Measurements from ENCODE around the gene FAM170A. TPM values are rescaled to one million over a fixed set of nuclear protein-coding genes. Genes with fewer than 3 reads are reported as not detected.

The FAM170A gene
- total RNA-seq, 1 experiment from 2014 or later, result 0.39 TPM

DNA sequence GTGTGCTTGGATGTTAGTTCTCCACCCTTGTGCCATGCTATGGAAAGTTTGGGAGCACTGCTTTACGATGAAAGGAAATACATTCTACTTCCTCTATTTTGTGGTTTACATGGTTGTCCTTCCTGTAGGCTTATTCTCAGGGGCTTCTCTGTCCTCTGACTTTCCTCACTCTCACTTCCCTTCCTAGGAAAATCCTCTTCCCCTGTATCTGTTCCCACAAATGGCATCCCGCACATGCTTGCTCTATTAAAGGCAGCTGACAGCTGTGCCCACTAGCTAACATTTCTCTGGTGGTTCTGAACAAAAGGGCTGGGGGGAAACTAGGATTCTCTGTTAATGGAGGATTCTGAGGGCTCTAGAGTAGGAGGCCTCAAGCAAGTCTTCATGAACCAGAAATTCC is 52.4 kb downstream of the FAM170A start:
- DNase-seq (ENCODE audit: low read depth, low spot score) (no peak), ATAC-seq (no peak)
- no peaks in the 10 kb centered on the region for H3K9me2 ChIP-seq (ENCODE audit: insufficient read depth)
- H3K79me2 ChIP-seq (ENCODE audit: insufficient read depth, low read length), result no peaks in the 10 kb centered on the region
- H3K4me2 ChIP-seq (ENCODE audit: low read length), result no peak overlapping the region
- no peak overlapping the region for H2AFZ ChIP-seq (ENCODE audit: low read depth, low read length, poor library complexity, severe bottlenecking)
- no peaks in the 10 kb centered on the region for H3K9me3 ChIP-seq (ENCODE audit: control insufficient read depth in 1 of 2, insufficient read depth in 1 of 2, low read depth in 1 of 2, low read length in 2 of 2)
- H3K27me3 ChIP-seq (ENCODE audit: insufficient read depth, low read length), result no peaks in the 10 kb centered on the region
- CTCF ChIA-PET, result no interaction called here
- no peaks in the 10 kb centered on the region for H3K4me1 ChIP-seq (ENCODE audit: control insufficient read depth in 1 of 2, insufficient read depth in 2 of 2, low read length in 2 of 2)
- TF ChIP-seq POLR2AphosphoS5 (IDR thresholded peaks at IDR 0.05; ENCODE audit: low read depth, low read length), result no peak
- TF ChIP-seq SRF (IDR thresholded peaks at IDR 0.05; ENCODE audit: low read depth), result no peak
- TF ChIP-seq EZH2 (IDR thresholded peaks at IDR 0.05), result no peak
- no peak for TF ChIP-seq YY1 (IDR thresholded peaks at IDR 0.05; ENCODE audit: extremely low read depth, insufficient replicate concordance, low read depth, low read length)
- no peak for TF ChIP-seq CBX3 (IDR thresholded peaks at IDR 0.05; ENCODE audit: low read depth)
- TF ChIP-seq TCF7L2 (IDR thresholded peaks at IDR 0.05; ENCODE audit: borderline replicate concordance, extremely low read depth, insufficient read depth, insufficient read length), result no peak
- TF ChIP-seq POLR2A (IDR thresholded peaks at IDR 0.05; ENCODE audit: borderline replicate concordance, extremely low read depth, insufficient read depth, insufficient read length), result no peak
- no peak for TF ChIP-seq REST (IDR thresholded peaks at IDR 0.05; ENCODE audit: low read depth)
- TF ChIP-seq SIN3A (IDR thresholded peaks at IDR 0.05; ENCODE audit: low read depth), result no peak
- TF ChIP-seq ZFX (IDR thresholded peaks at IDR 0.05), result no peak
- TF ChIP-seq SP1 (IDR thresholded peaks at IDR 0.05; ENCODE audit: low read depth), result no peak
- no peak for TF ChIP-seq JUND (IDR thresholded peaks at IDR 0.05)
- no peak for TF ChIP-seq RAD21 (IDR thresholded peaks at IDR 0.05; ENCODE audit: low read depth)
- no peak for TF ChIP-seq CTCF (IDR thresholded peaks at IDR 0.05 in 2 of 3, conservative IDR thresholded peaks at IDR 0.05 in 1 of 3; ENCODE audit: borderline replicate concordance in 1 of 3, insufficient read depth in 1 of 3, low read depth in 2 of 3, low read length in 2 of 3)
- TF ChIP-seq ATF3 (IDR thresholded peaks at IDR 0.05), result no peak
- TF ChIP-seq CEBPB (IDR thresholded peaks at IDR 0.05; ENCODE audit: low read depth), result no peak
- no peak for TF ChIP-seq FOSL1 (IDR thresholded peaks at IDR 0.05; ENCODE audit: low read depth)
- no peak for TF ChIP-seq EGR1 (IDR thresholded peaks at IDR 0.05; ENCODE audit: low read depth)
- TF ChIP-seq EZH2phosphoT487 (IDR thresholded peaks at IDR 0.05; ENCODE audit: borderline replicate concordance), result no peak
- no peak for TF ChIP-seq MAX (IDR thresholded peaks at IDR 0.05)
- RAD21 ChIA-PET (ENCODE audit: low non-redundant PET in 1 of 2, low total read pairs in 2 of 2, uncharacterized antibody in 2 of 2, unreplicated experiment in 2 of 2), result no interaction called here
- no peak overlapping the region for H3K9ac ChIP-seq (ENCODE audit: low read length)
- intact Hi-C loops (cut with micrococcal nuclease), result no loop called here
- no peaks in the 10 kb centered on the region for H4K20me1 ChIP-seq (ENCODE audit: insufficient read depth)
- H3K36me3 ChIP-seq (ENCODE audit: control insufficient read depth in 1 of 2, insufficient read depth in 2 of 2, low read length in 2 of 2), result no peaks in the 10 kb centered on the region
- BruUV-seq (replicated peaks), result no TSS peak
- H3K27ac ChIP-seq (ENCODE audit: low read depth, low read length), result no peak overlapping the region
- POLR2A ChIA-PET, result no interaction called here
- no peak overlapping the region for H3K4me3 ChIP-seq (replicated peaks in 1 of 2; ENCODE audit: low read depth in 1 of 2, low read length in 2 of 2)
